Measurements from ENCODE around the gene RNF187.
A peak's percentile ranks its signal among the peaks of the same experiment; 100 is the strongest.

RNF187 gene

DNA sequence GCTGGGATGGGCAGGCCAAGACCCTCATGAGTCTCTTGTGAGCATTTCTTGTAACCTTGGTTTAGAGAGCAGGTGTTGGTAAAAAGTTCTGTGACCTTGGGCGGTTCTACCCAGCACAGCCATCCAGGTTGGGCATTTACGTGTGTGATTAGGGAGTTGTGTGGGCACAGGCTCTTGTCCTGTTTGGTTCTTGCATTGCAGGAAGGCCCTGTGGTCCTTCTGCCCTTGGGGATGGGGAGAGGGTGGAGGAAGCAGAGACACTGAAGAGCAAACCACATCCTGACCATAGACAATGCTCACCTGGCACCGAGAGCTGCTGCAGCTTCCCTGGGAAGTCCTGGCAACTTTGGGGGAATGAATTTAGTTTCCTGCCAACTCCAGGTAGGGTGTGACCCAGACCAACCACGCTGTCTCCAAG is 25.6 kb downstream of the RNF187 start:
- Histone ChIP-seq H3K36me3 (ENCODE audit: low read depth) (no peaks in the 10 kb centered on the region), H3K9me3 (ENCODE audit: severe bottlenecking) (no peaks in the 10 kb centered on the region), H3K27me3 (ENCODE audit: insufficient read depth, poor library complexity, severe bottlenecking) (no peaks in the 10 kb centered on the region), H3K4me3 (ENCODE audit: severe bottlenecking) (no peak overlapping the region), H3K27ac (ENCODE audit: poor library complexity, severe bottlenecking) (no peak overlapping the region), H3K4me1 (ENCODE audit: insufficient read depth, poor library complexity, severe bottlenecking) (no peaks in the 10 kb centered on the region)
- DNase-seq (ENCODE audit: low spot score) (no peak), ATAC-seq (ENCODE audit: low read depth) (no peak)
- TF ChIP-seq, protein P1, sequence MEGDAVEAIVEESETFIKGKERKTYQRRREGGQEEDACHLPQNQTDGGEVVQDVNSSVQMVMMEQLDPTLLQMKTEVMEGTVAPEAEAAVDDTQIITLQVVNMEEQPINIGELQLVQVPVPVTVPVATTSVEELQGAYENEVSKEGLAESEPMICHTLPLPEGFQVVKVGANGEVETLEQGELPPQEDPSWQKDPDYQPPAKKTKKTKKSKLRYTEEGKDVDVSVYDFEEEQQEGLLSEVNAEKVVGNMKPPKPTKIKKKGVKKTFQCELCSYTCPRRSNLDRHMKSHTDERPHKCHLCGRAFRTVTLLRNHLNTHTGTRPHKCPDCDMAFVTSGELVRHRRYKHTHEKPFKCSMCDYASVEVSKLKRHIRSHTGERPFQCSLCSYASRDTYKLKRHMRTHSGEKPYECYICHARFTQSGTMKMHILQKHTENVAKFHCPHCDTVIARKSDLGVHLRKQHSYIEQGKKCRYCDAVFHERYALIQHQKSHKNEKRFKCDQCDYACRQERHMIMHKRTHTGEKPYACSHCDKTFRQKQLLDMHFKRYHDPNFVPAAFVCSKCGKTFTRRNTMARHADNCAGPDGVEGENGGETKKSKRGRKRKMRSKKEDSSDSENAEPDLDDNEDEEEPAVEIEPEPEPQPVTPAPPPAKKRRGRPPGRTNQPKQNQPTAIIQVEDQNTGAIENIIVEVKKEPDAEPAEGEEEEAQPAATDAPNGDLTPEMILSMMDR (IDR thresholded peaks at IDR 0.05; ENCODE audit: poor library complexity, severe bottlenecking): no peak

DNA sequence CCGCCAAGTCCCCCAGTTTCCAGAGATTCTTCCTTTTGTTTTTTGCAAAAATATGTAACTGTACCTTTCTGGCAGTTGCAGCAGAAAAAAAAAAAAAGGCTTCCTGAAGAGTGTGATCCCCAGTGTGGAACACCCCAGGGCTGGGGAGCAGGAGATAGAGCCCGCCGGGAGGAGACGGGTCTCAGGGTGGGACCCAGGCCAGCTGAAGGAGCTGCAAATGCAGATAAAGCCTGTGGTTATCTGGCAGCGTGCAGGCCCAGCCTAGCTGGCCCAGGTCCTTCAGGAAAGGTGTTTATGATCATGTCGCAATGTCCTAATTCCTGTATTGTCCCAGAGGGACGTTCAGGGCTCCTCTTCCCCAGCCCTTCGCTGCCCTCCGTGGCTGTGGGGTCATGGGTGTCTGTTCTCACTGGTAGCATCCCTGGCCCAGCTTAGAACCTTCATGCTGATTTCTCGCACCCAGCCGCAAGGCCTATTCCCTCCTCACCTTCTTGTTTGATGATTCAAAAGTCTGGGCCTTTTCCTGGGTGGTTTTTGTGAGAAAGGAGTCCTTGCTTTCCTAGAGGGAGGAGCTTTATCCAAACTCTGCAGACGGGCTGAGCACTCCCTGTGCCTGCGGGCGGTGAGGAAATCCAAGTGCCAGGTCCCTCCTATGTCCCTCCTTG is 26.2 kb downstream of the RNF187 start:
- Histone ChIP-seq H3K9me3 (ENCODE audit: severe bottlenecking) (no peaks in the 10 kb centered on the region), H3K27me3 (ENCODE audit: insufficient read depth, poor library complexity, severe bottlenecking) (no peaks in the 10 kb centered on the region), H3K4me3 (ENCODE audit: severe bottlenecking) (no peak overlapping the region), H3K36me3 (ENCODE audit: low read depth) (no peaks in the 10 kb centered on the region), H3K27ac (ENCODE audit: poor library complexity, severe bottlenecking) (no peak overlapping the region), H3K4me1 (ENCODE audit: insufficient read depth, poor library complexity, severe bottlenecking) (no peaks in the 10 kb centered on the region)
- TF ChIP-seq, protein P1 (IDR thresholded peaks at IDR 0.05; ENCODE audit: poor library complexity, severe bottlenecking): no peak
- DNase-seq (ENCODE audit: low spot score): no peak
- no peak for ATAC-seq (ENCODE audit: low read depth)

DNA sequence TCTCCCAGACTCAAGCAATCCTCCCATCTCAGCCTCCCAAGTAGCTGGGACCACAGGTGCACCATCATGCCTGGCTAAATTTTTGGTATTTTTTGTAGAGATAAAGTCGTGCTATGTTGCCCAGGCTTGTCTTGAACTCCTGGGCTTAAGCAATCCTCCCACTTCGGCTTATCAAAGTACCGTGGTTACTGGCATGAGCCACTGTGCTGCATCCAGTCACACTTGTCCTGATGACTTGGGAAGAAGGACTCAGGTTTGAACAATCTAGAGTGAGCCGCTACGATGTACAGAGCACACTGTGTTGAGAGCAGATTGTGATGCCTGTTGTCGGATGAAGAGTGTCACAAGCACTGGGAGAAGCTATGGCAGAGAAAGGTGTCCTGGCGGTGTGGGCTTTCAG is 27.2 kb downstream of the RNF187 start:
- H3K27ac ChIP-seq (ENCODE audit: poor library complexity, severe bottlenecking): no peak overlapping the region
- ATAC-seq (ENCODE audit: low read depth) (no peak), DNase-seq (ENCODE audit: low spot score) (no peak)
- no peaks in the 10 kb centered on the region for H3K27me3 ChIP-seq (ENCODE audit: insufficient read depth, poor library complexity, severe bottlenecking)
- H3K4me1 ChIP-seq (ENCODE audit: insufficient read depth, poor library complexity, severe bottlenecking): no peaks in the 10 kb centered on the region
- TF ChIP-seq, protein P1 (IDR thresholded peaks at IDR 0.05; ENCODE audit: poor library complexity, severe bottlenecking): no peak
- no peak overlapping the region for H3K4me3 ChIP-seq (ENCODE audit: severe bottlenecking)
- no peaks in the 10 kb centered on the region for H3K9me3 ChIP-seq (ENCODE audit: severe bottlenecking)
- no peaks in the 10 kb centered on the region for H3K36me3 ChIP-seq (ENCODE audit: low read depth)

DNA sequence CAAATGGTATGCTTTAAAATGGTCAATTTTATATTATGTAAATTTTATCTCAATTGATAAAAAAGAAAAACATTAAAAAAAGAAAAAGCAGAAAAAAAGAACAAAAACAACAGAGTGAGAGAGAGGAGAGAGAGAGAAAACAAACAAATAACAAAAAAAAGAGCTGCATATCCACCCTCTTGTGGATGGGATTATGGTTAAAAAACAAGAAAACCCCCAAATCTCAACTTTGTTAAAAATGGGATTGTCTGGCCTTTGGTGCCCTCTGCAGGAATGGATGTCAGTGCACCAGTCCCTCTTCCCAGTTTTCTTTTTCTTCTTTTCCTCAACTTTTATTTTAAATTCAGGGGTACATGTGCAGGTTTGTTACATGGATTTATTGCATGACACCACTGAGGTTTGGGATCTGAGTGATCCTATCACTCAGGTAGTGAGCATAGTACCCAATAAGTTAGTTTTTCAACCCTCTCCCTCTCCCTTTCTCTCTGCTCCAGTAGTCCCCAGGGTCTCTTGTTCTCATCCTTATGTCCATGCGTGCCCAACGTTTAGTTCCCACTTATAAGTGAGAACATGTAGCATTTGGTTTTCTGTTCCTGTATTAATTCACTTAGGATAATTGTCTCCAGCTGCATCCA is 28.1 kb downstream of the RNF187 start:
- TF ChIP-seq, protein P1 (IDR thresholded peaks at IDR 0.05; ENCODE audit: poor library complexity, severe bottlenecking): peak; percentile 42
- H3K27me3 ChIP-seq (ENCODE audit: insufficient read depth, poor library complexity, severe bottlenecking): no peaks in the 10 kb centered on the region
- no peaks in the 10 kb centered on the region for H3K9me3 ChIP-seq (ENCODE audit: severe bottlenecking)
- H3K36me3 ChIP-seq (ENCODE audit: low read depth): no peaks in the 10 kb centered on the region
- H3K4me1 ChIP-seq (ENCODE audit: insufficient read depth, poor library complexity, severe bottlenecking): no peaks in the 10 kb centered on the region
- H3K4me3 ChIP-seq (ENCODE audit: severe bottlenecking): no peak overlapping the region
- H3K27ac ChIP-seq (ENCODE audit: poor library complexity, severe bottlenecking): no peak overlapping the region
- ATAC-seq (ENCODE audit: low read depth) (no peak), DNase-seq (ENCODE audit: low spot score) (no peak)

DNA sequence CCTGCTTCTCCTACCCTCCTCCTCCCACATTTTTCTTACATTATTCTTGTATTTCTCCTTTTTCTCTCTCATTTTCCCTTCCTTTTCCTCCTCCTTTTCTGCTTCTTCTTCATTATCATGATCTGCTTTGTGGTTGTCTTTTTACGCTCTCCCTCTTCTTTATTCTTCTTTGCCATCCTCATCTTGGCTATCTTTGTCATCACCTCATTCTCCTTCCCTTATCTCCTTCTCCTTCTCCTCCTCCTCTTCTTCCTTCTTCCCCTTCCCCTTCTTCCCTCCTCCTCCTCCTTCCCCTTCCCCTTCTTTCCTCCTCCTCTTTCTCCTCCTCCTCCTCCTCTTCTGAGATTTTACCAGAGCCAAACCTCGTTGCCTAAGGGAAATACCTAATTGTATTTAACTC is 30.5 kb downstream of the RNF187 start:
- TF ChIP-seq, protein P1 (IDR thresholded peaks at IDR 0.05; ENCODE audit: poor library complexity, severe bottlenecking): no peak
- Histone ChIP-seq H3K4me3 (ENCODE audit: severe bottlenecking) (no peak overlapping the region), H3K27me3 (ENCODE audit: insufficient read depth, poor library complexity, severe bottlenecking) (no peaks in the 10 kb centered on the region), H3K4me1 (ENCODE audit: insufficient read depth, poor library complexity, severe bottlenecking) (no peaks in the 10 kb centered on the region), H3K36me3 (ENCODE audit: low read depth) (no peaks in the 10 kb centered on the region), H3K27ac (ENCODE audit: poor library complexity, severe bottlenecking) (no peak overlapping the region), H3K9me3 (ENCODE audit: severe bottlenecking) (no peaks in the 10 kb centered on the region)
- no peak for ATAC-seq (ENCODE audit: low read depth)
- DNase-seq (ENCODE audit: low spot score): no peak
